A673 (cell line): ENCODE data around the gene LRP8. TPM values are rescaled to one million over a fixed set of nuclear protein-coding genes. Genes with fewer than 3 reads are reported as not detected.

Experiments used
- BruUV-seq: library from RNA; stranded (reverse); fragments of 400-500 nt; replicated peaks from 2 replicates; lab custom pipeline; 2021; lab: Mats Ljungman, UMichigan
- CTCF ChIA-PET: fragments of 300-600 bp; sonication (Branson Sonifier 250); formaldehyde crosslinking; loops from one replicate; lab custom pipeline; 2022; ENCODE audit warnings: antibody characterized with exemption; lab: Charles Lee
- POLR2A ChIA-PET: fragments of 300-600 bp; sonication (Branson Sonifier 250); formaldehyde crosslinking; loops from one replicate; lab custom pipeline; 2022; ENCODE audit warnings: antibody characterized with exemption; ENCODE audit not compliant: low non-redundant PET; lab: Charles Lee
- DNase-seq: peaks from one replicate; pipeline ENCODE4 v3.0.0-alpha.2; 2015; ENCODE audit warnings: low spot score
- H3K27ac ChIP-seq: fragments of 200-600 bp; sonication (generic); 2 replicates; pipeline ENCODE4 v1.5.1; 2016; ENCODE audit warnings: mixed run types, low read depth, mild to moderate bottlenecking, mixed read lengths, antibody characterized with exemption, low read length; ENCODE audit not compliant: poor library complexity, severe bottlenecking
- H3K27me3 ChIP-seq: fragments of 200-600 bp; sonication (generic); replicated peaks from 2 replicates; pipeline ENCODE4 v1.6.1; 2017; ENCODE audit warnings: mixed run types, low read depth, mild to moderate bottlenecking, mixed read lengths, antibody characterized with exemption, low read length; ENCODE audit not compliant: insufficient read depth, poor library complexity
- H3K36me3 ChIP-seq: fragments of 200-600 bp; sonication (generic); 2 replicates; pipeline ENCODE4 v1.6.1; 2016; ENCODE audit warnings: mixed run types, mild to moderate bottlenecking, mixed read lengths, antibody characterized with exemption, low read length; ENCODE audit not compliant: insufficient read depth, poor library complexity, severe bottlenecking
- H3K4me1 ChIP-seq: fragments of 200-600 bp; sonication (generic); 2 replicates; pipeline ENCODE4 v1.6.1; 2017; ENCODE audit warnings: mixed run types, mild to moderate bottlenecking, mixed read lengths, antibody characterized with exemption, low read length; ENCODE audit not compliant: insufficient read depth, poor library complexity, severe bottlenecking
- H3K4me3 ChIP-seq: fragments of 200-600 bp; sonication (generic); 2 replicates; pipeline ENCODE4 v1.5.1; 2016; ENCODE audit warnings: low read depth, mixed run types, mild to moderate bottlenecking, mixed read lengths, low read length; ENCODE audit not compliant: poor library complexity, severe bottlenecking
- H3K9me3 ChIP-seq: fragments of 200-600 bp; sonication (generic); 2 replicates; pipeline ENCODE4 v1.6.1; 2016; ENCODE audit warnings: mixed run types, low read depth, mild to moderate bottlenecking, mixed read lengths, antibody characterized with exemption, low read length; ENCODE audit not compliant: poor library complexity, severe bottlenecking
- CTCF ChIP-seq: fragments of 300-800, 200-600 bp; sonication (generic); conservative IDR thresholded peaks from 2 replicates; pipeline ENCODE4 v1.5.1; 2017; ENCODE audit warnings: low read depth, mild to moderate bottlenecking, antibody characterized with exemption, low read length, moderate library complexity, mixed read lengths
- EZH2 ChIP-seq: fragments of 200-600 bp; sonication (generic); IDR thresholded peaks from 2 replicates; pipeline ENCODE4 v1.6.1; 2017; ENCODE audit warnings: borderline replicate concordance, low read depth, mild to moderate bottlenecking, mixed read lengths, antibody characterized with exemption, low read length; ENCODE audit not compliant: poor library complexity, severe bottlenecking
- intact Hi-C: fragments of 100-400 bp; cut with micrococcal nuclease; formaldehyde crosslinking; loops from one replicate; pipeline ENCODE4 v1.10.0; 2022; ENCODE audit not compliant: unreplicated experiment
- total RNA-seq: library from RNA; stranded (reverse); gene quantifications from 2 replicates; pipeline ENCODE4 v1.2.3, GENCODE V29; 2021

LRP8 gene
- total RNA-seq, 1 experiment from 2014 or later, result 24.7 TPM

DNA sequence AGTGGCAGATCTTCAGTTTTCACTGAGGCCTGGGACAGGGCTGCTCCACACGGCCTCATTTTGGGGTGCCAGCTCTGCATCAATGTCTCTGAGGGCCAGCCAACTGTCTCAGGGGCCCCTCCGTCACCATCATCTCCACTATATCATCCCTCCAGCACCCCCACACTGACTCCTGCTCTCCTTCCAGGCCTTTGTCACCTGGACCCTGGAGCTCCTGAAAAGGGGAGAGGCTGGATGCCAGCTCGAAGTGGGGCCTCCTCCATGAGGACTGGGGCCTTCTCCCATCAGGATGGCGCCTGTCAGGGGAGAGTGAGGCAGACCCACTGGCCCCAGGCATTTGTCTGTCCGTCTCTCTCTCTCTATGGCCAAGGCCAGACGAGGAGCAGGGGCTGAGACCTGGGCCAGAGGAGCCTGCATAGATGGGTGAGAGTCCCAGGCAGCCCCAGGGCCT lies 44.7 kb upstream of the LRP8 start:
- no peak for DNase-seq
- POLR2A ChIA-PET, result no interaction called here
- no TSS peak for BruUV-seq

DNA sequence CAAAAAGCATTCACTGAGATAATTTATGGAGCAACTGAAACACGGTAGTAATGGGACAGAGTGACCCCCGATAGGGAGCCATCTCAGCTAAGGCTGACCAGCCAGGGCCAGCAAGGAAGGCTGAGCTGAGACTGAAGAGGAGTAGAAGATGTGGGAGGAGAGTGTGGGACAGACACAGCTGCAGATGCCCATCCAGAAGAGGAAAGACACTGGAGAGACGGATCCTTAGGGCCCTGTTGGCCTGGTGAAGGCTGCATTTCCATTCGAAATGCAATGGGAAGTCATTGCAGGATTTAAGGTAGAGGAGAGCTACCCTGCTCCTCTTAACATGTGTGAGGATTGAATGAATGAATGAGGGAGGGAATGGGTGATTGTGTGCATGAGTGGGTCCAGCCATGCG lies 44.0 kb upstream of the LRP8 start:
- CTCF ChIA-PET, result no interaction called here

More for the DNA sequence above, 44.7 kb upstream of the LRP8 start:
- Histone ChIP-seq H3K4me1 (no peaks in the 10 kb centered on the region), H3K9me3 (no peaks in the 10 kb centered on the region), H3K27ac (no peak overlapping the region), H3K27me3 (no peaks in the 10 kb centered on the region), H3K4me3 (no peak overlapping the region), H3K36me3 (no peaks in the 10 kb centered on the region)
- no peak for TF ChIP-seq CTCF
- no peak for TF ChIP-seq EZH2
- intact Hi-C loops, result no loop called here
- CTCF ChIA-PET, result no interaction called here

GRCh38 chr1:53371121-53371666 lies 43.3 kb upstream of the LRP8 start:
- no peak for TF ChIP-seq CTCF
- TF ChIP-seq EZH2, result no peak
- Histone ChIP-seq H3K9me3 (no peaks in the 10 kb centered on the region), H3K27ac (no peak overlapping the region), H3K4me1 (no peaks in the 10 kb centered on the region), H3K4me3 (no peak overlapping the region), H3K36me3 (no peaks in the 10 kb centered on the region), H3K27me3 (no peaks in the 10 kb centered on the region)
- CTCF ChIA-PET, result no interaction called here
- intact Hi-C loops, result no loop called here
- no peak for DNase-seq
- POLR2A ChIA-PET, result no interaction called here
- no TSS peak for BruUV-seq

More for the DNA sequence above, 44.0 kb upstream of the LRP8 start:
- POLR2A ChIA-PET, result no interaction called here
- DNase-seq, result no peak
- Histone ChIP-seq H3K9me3 (no peaks in the 10 kb centered on the region), H3K27me3 (no peaks in the 10 kb centered on the region), H3K27ac (no peak overlapping the region), H3K36me3 (no peaks in the 10 kb centered on the region), H3K4me3 (no peak overlapping the region), H3K4me1 (no peaks in the 10 kb centered on the region)
- TF ChIP-seq CTCF, result no peak
- no peak for TF ChIP-seq EZH2
- no TSS peak for BruUV-seq
- intact Hi-C loops, result no loop called here
